GM21717 (cell line): ENCODE data around the gene CFAP54.

Experiments used
- ATAC-seq: cut with Tn5 transposase; IDR thresholded peaks from one replicate; pipeline ENCODE4 v1.9.1; 2021; ENCODE audit warnings: mild to moderate bottlenecking, moderate library complexity; ENCODE audit not compliant: unreplicated experiment

CFAP54 gene

DNA sequence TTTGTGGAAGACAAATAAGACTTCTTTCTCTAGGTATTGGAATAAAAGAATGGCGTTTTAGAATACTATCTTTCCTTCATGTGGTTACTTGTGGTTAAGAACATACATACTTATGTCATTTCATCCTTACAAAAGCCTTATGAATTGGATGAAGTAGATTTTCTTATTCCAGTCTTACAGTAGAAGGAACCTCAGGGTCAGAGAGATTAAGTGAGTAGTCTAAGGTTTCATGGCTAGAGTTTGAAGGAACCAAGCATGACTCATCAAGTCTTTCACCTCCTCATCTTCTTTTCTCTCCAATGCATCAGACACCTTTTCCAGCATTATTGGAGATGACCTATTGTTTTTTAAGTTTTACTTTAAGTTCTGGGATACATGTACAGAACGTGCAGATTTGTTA is 324.8 kb downstream of the CFAP54 start:
- no peak for ATAC-seq

DNA sequence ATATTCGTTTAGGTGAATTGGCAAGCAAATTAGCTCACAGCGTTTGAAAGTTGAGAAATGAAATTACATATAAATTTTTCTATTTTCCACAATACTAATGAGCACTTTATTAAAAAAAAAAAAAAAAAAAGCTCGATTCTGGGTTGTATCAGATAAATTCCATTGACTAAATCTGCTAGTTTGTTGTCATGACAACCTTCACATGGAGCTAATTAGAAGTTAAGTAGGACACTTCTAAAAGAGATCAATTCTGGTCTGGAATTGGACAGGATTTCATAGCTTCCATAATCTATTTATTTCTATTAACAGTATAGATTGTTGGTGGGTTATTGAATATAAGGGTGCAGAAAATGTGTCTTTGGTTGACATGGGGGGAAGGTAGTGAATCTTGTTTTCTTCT is 332.2 kb downstream of the CFAP54 start:
- ATAC-seq = no peak

DNA sequence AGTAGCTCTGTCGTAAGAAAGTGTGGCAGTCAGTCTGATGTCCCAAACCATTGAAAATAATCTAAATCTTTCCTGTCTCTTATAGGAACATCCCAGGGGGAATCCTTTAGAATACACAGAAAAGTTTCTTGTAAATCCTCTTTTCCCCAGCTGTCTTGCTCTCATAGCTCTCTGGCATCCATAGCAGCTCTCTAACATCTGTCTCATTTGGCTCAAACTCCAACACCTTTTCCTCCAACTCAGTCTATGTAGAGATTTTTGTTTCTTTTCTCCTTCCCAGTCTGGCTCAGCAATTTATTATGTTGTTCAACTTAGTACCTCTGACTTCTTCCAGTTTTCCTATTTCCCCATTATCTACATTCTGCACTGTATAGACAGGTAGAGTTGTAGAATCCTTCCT is 333.3 kb downstream of the CFAP54 start:
- no peak for ATAC-seq

DNA sequence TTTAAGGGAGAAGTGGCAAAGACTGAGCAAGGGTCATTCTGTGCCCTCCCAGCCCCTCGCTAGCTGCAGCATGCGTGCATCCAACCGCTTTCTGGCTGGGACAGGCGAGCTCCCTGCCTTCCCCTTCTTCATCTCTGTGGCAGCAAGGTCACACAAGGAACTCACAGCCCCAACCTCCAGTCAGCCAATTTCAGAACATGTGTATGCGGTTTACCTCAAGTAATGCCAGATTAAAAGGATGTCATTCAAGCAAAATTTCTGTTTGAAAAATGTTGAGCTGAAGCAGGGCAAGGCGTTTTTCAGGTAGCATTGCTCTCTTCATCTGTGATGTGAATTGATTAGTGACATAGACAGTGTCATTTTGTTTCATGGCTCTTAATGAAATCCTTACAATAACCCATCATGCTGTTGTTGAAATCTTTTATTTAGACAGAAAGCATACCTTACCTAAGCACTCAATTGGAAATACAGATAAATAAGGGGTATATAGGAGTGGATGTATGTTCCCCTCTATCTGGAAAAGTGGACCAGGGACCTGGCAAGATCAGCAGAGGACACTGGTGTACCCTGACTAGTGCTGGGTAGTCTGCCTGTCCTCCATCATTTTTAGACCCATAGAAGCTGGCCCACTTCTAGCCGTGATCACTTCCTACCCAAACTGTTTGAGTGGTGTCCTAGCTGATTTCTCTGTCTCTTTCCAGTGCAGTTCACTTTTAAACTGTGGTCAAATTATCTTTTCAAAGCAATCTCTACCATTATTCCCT is 334.9 kb downstream of the CFAP54 start:
- no peak for ATAC-seq

DNA sequence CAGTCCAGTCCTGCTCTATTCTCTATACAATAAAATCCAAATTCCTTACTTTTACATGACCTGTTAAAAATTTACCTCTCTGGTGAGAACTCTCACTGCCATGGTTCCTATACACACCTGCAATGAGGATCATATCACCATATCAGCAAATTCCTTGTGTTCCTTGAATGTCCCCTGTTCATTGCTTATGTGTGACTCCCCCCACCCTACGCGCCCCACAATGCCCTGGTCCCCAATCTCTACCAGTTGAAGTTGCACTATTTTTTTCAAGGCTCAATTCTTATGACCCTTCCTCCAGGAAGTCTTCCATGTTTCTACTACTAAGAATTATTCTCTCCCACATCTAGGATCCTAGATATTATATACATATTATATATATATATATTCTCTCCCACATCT is 335.5 kb downstream of the CFAP54 start:
- no peak for ATAC-seq

DNA sequence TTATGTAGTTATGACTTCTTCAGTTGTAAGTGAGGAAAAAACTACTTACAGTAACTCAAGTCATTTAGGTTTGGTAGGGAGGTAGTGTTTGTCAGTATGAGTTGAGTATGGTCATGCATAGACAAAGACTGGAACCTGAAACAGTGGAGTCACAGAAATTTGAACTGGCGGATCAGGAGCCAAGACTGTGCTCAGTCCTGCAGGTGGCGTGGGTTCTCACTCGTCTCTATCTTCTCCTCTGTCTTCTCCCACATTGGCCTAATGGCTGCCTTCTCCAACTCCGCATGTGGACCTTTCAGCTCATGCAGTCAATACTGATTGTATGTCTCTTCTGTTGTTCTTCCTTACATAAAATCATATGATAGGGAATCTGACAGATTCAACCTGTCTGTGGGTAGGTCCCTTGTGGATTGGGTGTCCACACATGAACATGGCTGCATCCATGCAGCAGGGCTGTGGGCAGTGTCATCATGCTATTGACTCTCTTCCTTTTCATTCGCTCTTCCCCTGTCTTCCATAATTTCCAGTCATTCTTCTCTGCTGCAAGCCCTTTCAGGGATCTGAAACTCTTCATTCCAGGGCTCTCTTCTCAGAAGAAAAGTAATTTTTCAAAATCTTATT is 338.9 kb downstream of the CFAP54 start:
- no peak for ATAC-seq

DNA sequence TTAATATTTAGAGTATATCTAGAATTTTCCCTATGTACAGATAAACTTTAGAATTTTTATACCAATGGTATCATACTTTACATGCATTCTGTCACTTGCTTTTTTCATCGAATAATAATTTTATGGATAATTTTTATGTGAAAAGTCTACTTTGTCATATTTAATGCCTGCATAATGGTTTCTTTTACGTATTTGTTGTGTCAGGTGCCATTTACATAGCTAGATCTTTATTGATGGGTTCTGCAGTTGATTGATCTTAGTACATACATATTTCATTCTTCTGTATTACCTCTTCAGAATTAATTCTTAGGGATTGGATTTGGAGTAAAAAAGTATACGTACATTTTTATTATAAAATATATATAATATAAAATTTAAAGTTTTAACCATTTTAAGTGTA is 340.0 kb downstream of the CFAP54 start:
- ATAC-seq = no peak

DNA sequence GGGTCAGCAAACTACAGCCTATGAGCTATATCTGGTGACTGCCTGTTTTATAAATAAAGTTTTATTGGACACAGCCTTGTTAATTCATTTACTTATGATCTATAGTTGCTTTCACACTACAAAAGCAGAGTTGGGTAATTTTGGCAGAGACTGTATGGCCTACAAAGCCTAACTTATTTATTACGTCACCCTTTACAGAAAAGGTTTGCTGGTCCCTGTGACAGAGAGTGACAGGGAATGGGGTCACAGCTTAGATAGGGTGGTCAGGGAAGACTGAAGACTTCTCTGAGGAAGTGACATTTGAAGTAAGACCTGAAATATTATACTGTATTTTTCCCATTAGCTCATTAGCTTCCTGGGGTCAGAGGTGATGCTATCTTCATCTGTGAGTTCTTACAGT is 342.0 kb downstream of the CFAP54 start:
- no peak for ATAC-seq

DNA sequence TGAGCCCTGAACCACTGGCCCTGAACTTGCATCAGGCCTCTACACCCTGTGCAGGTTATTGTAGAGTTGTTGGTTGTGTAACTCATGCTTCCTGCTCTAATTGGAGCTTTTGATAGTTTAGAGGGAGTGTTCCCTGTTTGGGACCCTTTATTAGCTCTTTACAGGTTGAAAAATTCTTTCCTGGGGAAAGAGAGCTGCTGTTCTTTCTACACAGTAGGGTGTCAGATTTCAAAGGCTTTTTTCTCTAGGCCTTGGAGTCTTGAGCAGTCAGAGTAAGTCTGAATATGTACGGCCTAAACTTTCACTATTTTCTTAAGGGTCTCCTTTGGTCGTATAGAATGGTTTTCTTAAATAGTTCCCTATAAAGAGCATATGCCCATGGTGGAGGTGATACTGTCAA is 356.9 kb downstream of the CFAP54 start:
- ATAC-seq = no peak

DNA sequence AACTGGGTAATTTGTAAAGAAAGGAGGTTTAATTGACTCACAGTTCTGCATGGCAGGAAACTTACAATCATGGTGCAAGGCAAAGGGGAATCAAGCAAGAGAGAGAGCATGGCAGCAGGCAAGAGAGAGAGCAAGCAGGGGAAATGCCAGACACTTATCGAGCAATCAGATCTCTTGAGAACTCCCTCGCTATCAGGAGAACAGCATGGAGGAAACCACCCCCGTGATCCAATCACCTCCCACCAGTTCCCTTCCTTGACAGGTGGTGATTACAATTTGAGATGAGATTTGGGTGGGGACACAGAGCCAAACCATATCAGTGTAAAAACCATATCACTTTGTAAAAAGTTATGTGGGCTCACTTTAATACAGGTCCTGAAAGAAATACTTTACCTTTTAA is 361.3 kb downstream of the CFAP54 start:
- no peak for ATAC-seq

DNA sequence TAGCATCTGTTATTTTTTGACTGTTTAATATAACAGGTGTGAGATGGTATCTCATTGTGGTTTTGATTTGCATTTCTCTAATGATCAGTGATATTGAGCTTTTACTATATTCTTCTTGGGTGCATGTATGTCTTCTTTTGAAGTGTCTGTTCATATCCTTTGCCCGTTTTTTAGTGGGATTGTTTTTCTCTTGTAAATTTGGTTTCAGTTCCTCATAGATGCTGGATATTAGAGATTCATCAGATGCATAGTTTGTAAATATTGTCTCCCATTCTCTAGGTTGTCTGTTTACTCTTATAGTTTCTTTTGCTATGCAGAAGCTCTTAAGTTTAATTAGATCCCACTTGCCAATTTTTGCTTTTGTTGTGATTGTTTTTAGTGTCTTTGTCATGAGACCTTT is 368.8 kb downstream of the CFAP54 start:
- ATAC-seq = no peak

DNA sequence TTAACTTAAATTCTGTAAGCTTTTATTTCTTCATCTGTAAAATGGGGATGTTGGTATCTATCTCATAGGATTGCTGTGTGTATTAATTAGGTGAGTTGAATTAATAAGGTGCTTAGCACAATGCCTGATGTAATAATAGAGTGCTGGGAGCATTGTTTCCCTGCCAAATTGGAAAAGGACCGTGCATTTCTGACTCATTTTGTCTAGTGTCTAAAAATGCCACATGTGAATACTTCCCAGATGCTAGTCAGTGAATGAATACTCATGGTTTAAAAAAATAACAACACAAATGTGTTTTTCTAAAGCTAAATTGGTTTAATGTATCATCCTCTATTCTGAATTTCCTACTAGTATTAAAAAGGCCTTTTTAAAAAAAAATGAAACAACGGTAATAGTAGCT is 372.3 kb downstream of the CFAP54 start:
- no peak for ATAC-seq

DNA sequence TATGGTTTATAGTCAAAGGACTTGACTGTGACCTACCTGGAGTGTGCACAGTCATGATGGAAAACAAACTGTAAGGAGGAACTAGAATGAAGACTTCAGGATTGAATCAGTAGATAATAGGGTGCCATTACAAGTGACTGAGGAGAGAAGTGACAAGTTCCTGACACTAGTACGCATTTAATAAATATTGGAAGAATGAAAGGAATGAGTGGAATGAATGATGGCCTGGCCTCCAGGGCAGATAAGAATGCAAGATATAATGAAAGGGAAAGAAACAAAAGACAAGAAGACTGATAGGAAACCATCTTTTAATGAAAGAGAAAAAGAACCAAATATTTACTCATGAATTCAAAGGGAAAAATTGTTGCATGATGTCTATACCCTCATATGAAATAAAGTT is 372.9 kb downstream of the CFAP54 start:
- no peak for ATAC-seq

DNA sequence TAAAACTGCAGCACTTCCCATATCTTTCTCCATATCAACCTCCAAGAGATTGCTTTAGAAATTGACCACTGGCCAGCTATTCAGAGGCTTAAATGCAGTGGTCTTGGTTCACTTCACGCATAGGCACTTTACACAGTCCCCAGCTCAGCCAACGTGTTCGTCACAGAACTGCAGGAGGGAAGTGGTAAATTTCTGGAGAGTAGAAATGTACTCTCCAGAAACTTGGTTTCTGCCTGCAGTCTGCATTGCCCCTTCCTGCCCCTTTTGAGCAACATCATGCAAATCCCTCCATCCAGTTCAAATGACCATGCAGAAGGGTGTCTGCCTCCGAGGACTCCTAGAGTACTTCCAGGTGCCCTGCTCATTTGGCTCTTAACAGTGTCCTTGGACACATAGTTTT is 375.0 kb downstream of the CFAP54 start:
- no peak for ATAC-seq

DNA sequence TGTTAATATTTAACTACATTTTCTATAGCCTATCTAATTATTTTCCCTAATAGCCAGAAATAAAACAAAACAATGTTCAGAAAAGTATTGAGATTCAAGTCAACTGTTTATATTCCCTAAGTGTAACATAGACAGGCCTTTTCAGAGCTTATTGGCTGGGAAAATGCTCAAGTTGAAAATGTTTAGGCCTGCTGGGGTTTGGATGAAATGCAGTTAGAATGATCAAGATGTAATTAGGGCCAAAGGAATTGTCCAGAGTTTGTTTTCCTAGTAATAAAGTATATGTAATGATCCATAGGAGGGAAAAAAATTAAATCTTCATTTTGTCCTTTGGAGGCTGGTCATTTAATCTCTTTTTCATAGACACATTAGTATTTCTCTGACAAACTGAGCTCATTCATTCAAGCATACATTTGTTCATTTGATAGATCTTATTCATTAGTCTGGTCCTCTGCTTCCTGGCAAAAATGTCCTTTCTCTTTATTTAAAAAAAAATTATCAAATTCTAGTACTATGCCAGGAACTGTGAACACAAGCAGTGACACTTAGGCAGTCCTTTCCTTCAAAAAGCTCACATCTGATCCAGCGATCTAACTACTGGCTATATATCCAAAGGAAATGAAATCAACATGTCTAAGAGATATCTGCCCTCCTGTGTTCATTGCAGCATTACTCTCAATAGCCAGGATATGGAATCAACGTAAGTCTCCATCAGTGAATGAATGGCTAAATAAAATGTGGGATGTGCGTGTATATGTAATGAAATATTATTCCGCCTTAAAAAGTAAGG is 377.6 kb downstream of the CFAP54 start:
- ATAC-seq = no peak

DNA sequence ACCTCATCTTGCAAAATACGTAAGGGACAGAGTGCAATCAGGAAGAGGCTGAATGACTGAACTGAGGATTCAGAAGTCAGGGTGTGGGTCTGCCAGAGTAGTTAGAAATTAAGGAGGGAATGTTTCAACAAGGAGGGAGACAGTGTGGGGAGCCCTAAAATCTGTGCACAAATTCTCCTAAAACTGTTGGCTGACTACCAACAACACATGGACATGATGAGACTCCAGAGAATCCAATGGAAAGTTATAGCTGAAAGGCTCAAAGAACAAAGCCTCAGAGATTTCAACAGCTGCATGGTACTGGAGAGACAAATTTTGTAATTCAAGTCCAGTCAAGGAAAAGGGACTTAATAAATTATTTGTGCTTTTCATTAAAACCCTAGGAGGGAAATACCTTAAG is 381.6 kb downstream of the CFAP54 start:
- ATAC-seq = no peak

DNA sequence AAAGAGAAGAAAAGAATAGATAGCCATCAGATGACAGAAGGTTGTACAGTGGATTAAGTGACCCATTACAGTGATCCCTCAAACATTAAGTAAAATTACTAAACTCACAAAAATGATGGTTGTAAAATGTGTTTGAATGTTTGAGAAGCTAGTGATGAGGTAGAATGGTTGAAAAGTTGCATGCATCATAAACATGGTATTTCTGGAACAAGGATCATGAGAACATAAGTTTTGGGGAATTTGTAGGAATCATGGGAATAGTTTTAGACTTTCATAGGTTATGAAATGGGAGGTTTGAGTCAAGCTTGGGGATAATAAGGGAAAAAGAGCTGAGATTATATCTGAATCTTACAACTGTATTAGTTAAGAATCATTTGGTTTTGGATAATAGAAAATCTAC is 383.6 kb downstream of the CFAP54 start:
- ATAC-seq = no peak

DNA sequence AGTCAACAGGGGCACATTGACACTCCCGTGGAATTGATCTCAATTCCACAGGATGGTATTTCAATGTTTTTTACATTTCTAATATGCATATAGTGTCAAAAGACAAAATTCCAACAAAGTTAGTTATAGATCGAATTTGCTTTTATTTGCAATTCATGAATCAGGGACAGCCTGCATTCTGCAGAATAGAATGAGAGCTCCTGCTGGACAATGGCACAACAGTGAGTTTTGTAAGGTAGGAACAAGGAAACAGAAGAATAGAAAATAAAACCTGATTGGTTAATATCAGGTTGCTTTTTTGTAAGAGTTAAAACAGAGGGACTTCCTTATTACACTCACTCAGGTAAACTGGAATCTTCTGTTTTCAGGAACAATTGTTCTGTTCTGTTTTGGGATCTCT is 384.8 kb downstream of the CFAP54 start:
- ATAC-seq = no peak

DNA sequence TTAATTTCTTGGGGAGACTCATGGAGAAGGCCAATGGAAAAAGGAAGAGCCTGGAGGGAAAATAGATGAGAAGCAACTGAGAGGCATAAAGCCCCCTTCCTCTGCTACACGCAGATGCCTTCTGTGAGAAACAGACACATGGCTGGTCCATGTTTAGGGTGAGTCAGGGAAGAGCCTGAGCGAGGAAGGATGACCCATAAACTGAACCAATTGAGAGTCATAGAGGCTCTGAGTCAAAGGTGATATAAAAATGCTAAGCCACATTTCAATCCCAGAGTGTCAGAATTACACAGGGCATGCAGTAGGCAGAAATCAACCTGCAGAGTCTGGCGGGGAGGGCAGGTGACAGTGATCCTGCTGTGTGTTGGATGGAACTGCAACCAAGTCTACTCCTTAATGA is 387.6 kb downstream of the CFAP54 start:
- no peak for ATAC-seq

DNA sequence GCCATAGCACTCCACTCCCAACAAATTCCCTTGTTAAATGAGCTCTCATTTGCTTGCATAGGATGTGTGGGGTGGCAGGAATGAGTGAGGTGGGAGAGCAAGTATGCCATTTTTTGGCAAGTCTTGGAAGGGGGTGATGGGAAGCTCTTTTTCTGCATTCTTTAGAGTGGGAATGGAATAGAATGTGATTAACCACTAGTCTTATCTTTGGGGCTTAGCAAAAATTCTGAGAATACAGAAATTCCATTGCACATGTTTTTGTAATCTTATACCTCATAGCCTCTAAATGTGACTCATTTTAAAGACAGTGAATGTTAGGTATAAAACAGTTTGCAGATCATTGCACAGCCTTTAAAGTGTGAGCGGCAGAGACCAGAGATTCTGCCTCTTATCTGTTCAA is 389.3 kb downstream of the CFAP54 start:
- no peak for ATAC-seq

DNA sequence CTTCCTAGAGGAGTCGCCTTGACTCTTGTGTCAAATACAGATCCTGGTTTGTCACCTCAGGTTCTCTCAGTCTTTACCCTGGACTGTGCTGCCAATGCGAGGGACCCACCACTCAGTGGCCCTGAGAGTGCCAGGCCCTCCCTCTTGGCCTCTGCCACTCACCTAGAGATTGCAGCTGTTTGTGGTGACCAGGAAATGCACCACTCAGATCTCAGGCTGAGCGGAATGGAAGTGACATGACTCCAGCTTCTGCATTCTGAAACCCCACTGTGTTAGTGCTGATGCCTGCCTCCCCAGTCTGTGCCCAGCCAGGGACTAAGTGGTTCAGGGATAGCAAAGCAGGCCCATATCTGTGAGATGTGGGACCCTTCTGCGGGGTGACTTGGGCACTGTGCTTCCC is 389.9 kb downstream of the CFAP54 start:
- no peak for ATAC-seq

DNA sequence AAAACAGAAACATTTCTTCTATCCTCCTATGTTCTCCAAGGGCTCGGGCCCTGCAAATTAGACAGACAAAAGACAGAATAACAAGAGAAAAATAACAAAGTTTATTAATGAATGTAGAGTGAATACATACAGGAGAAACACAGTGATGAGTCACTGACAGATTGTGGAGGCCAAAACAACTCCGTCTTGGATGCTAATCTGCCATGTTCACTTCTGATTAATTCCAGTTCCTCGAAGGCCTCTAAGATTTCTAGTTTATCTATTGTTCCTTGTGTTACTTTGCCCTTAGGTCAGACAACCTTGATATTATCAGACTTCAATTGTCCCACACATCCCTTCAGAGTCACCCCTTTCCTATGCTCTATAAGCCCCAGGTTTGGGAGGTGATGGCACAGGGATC is 390.8 kb downstream of the CFAP54 start:
- no peak for ATAC-seq
